K562 (cell line): ENCODE results near the gene HTR2B.

Experiments used
- EP300 ChIP-seq: IDR thresholded peaks from 2 replicates; pipeline ENCODE4 v1.6.1; 2012; ENCODE audit warnings: low read length, improper control_type of control experiment
- JUNB ChIP-seq: fragments of 450-650 bp; formaldehyde crosslinking; conservative IDR thresholded peaks from 2 replicates; pipeline ENCODE4 v1.4.0; 2020; ENCODE audit warnings: mild to moderate bottlenecking
- KAT8 ChIP-seq: fragments of 450-650 bp; IDR thresholded peaks from 2 replicates; pipeline ENCODE4 v1.6.1; 2016; ENCODE audit warnings: low read depth, mild to moderate bottlenecking
- SIN3A ChIP-seq, 2 experiments: fragments of 150-350 bp in 1 of 2; IDR thresholded peaks; 2 replicates each; pipeline ENCODE4 v1.6.1; 2011 to 2016; ENCODE audit warnings: borderline replicate concordance in 2 of 2, low read depth in 2 of 2, low read length in 2 of 2, mild to moderate bottlenecking in 2 of 2, moderate library complexity in 2 of 2; ENCODE audit not compliant: control insufficient read depth in 1 of 2
- SIRT6 ChIP-seq: IDR thresholded peaks from one replicate; pipeline ENCODE4 v1.6.1; 2012; ENCODE audit warnings: low read depth, mild to moderate bottlenecking, control low read depth, inconsistent platforms, low read length, moderate library complexity
- STAG1 ChIP-seq: sonication (generic); formaldehyde crosslinking; IDR thresholded peaks from 2 replicates; pipeline ENCODE4 v1.5.0; 2020; ENCODE audit warnings: missing genetic modification reagents, borderline replicate concordance
- ZFX ChIP-seq: sonication (generic); formaldehyde crosslinking; IDR thresholded peaks from 2 replicates; pipeline ENCODE4 v1.8.0; 2022; ENCODE audit warnings: mild to moderate bottlenecking, missing genetic modification reagents, moderate library complexity
- ZNF253 ChIP-seq: fragments of 250-450 bp; sonication (Bioruptor Pico); conservative IDR thresholded peaks from 2 replicates; pipeline ENCODE4 v1.6.1; 2021; ENCODE audit warnings: mild to moderate bottlenecking
- TF ChIP-seq, protein P1 (sequence below): fragments of 250-450 bp; sonication (Bioruptor Pico); IDR thresholded peaks from 2 replicates; pipeline ENCODE4 v1.5.0; 2020; ENCODE audit warnings: mild to moderate bottlenecking, borderline replicate concordance

DNA sequence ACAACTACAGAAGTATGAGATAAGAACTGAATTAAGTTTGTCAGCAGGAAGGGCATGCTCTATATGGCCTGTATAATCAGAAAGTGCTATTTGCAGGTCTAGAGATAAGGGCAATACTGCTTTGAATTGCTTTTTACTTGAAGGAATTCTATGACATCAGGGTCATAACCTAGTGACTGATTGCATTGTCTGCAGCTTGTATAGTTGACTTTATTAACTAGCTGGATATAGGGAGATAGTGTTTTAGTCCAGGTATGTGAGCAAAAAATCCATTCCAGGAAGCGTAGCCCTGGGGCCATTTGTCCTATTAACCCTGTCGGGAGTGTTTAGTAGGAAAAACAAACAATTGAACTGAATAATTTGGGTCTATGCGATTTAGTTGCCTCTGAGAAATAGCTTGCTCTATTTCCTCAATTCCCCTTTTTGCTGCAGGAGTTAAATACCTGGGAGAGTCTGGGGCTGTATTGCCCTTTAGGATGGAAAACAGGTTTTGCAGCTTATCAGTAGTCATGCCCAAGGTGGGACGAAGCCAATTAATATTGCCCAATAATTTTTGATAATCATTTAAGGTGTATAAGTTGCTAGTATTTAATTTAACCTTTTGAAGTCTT is 30.0 kb downstream of the HTR2B start:
- TF ChIP-seq JUNB (CRISPR knock-in tag) (no peak), ZNF253 (CRISPR knock-in tag) (no peak), ZFX (no peak), SIRT6 (no peak), EP300 (no peak), KAT8 (no peak), STAG1 (no peak), SIN3A (IDR thresholded peaks at IDR 0.05; ENCODE audit: borderline replicate concordance in 2 of 2, control insufficient read depth in 1 of 2, low read depth in 2 of 2, low read length in 2 of 2) (no peak)
- TF ChIP-seq, protein P1, sequence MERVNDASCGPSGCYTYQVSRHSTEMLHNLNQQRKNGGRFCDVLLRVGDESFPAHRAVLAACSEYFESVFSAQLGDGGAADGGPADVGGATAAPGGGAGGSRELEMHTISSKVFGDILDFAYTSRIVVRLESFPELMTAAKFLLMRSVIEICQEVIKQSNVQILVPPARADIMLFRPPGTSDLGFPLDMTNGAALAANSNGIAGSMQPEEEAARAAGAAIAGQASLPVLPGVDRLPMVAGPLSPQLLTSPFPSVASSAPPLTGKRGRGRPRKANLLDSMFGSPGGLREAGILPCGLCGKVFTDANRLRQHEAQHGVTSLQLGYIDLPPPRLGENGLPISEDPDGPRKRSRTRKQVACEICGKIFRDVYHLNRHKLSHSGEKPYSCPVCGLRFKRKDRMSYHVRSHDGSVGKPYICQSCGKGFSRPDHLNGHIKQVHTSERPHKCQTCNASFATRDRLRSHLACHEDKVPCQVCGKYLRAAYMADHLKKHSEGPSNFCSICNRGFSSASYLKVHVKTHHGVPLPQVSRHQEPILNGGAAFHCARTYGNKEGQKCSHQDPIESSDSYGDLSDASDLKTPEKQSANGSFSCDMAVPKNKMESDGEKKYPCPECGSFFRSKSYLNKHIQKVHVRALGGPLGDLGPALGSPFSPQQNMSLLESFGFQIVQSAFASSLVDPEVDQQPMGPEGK (CRISPR knock-in tag): no peak
